Neural cell (in vitro differentiated cells): ENCODE results near the gene PDE6A. TPM values are rescaled to one million over a fixed set of nuclear protein-coding genes. Genes with fewer than 3 reads are reported as not detected.

ENCODE experiments used
- H2AFZ ChIP-seq: fragments of 200-600, 300-800 bp; sonication (generic), shearing (Covaris generic); 2 replicates; pipeline ENCODE4 v1.6.0; 2014; ENCODE audit warnings: low read depth, mild to moderate bottlenecking, antibody characterized with exemption, low read length, moderate library complexity
- H3F3A ChIP-seq: fragments of 200-600 bp; shearing (Covaris generic); 2 replicates; pipeline ENCODE4 v1.6.1; 2016; ENCODE audit warnings: mild to moderate bottlenecking, moderate library complexity, mixed read lengths, antibody characterized with exemption, low read length; ENCODE audit not compliant: insufficient read depth, poor library complexity, severe bottlenecking
- H3K27ac ChIP-seq: fragments of 200-600, 300-800 bp; sonication (generic), shearing (Covaris generic); 2 replicates; pipeline ENCODE4 v1.5.1; 2014; ENCODE audit warnings: mild to moderate bottlenecking, low read length, moderate library complexity
- H3K27me3 ChIP-seq: fragments of 300-800, 200-600 bp; sonication (generic), shearing (Covaris generic); 2 replicates; pipeline ENCODE4 v1.6.0; 2014; ENCODE audit warnings: mild to moderate bottlenecking, low read depth, low read length, moderate library complexity; ENCODE audit not compliant: insufficient read depth
- H3K36me3 ChIP-seq: fragments of 300-800, 200-600 bp; sonication (generic), shearing (Covaris generic); 2 replicates; pipeline ENCODE4 v1.5.1; 2014; ENCODE audit warnings: mild to moderate bottlenecking, antibody characterized with exemption, low read length, moderate library complexity; ENCODE audit not compliant: insufficient read depth
- H3K4me2 ChIP-seq: fragments of 300-800, 200-600 bp; sonication (generic), shearing (Covaris generic); 2 replicates; pipeline ENCODE4 v1.6.0; 2014; ENCODE audit warnings: mild to moderate bottlenecking, low read length
- H3K4me3 ChIP-seq: fragments of 300-800, 200-600 bp; sonication (generic), shearing (Covaris generic); 2 replicates; pipeline ENCODE4 v1.5.1; 2014; ENCODE audit warnings: mild to moderate bottlenecking, low read length, moderate library complexity
- H3K79me2 ChIP-seq: fragments of 200-600 bp; shearing (Covaris generic); replicated peaks from 2 replicates; pipeline ENCODE4 v1.6.0; 2014; ENCODE audit warnings: mild to moderate bottlenecking, low read length, moderate library complexity; ENCODE audit not compliant: insufficient read depth
- H3K9ac ChIP-seq: fragments of 300-800, 200-600 bp; sonication (generic), shearing (Covaris generic); 2 replicates; pipeline ENCODE4 v1.6.1; 2016; ENCODE audit warnings: mild to moderate bottlenecking, low read length, mixed read lengths
- H3K9me2 ChIP-seq: fragments of 200-600 bp; shearing (Covaris generic); 2 replicates; pipeline ENCODE4 v1.6.1; 2016; ENCODE audit warnings: mild to moderate bottlenecking, low read length, mixed read lengths; ENCODE audit not compliant: insufficient read depth
- H3K9me3 ChIP-seq: fragments of 200-600, 300-800 bp; sonication (generic), shearing (Covaris generic); 2 replicates; pipeline ENCODE4 v1.6.1; 2016; ENCODE audit warnings: mild to moderate bottlenecking, mixed run types, low read length, moderate library complexity, mixed read lengths
- H4K20me1 ChIP-seq: fragments of 200-600 bp; shearing (Covaris generic); 2 replicates; pipeline ENCODE4 v1.6.1; 2016; ENCODE audit warnings: mild to moderate bottlenecking, mixed run types; ENCODE audit not compliant: insufficient read depth
- EP300 ChIP-seq: fragments of 450-650 bp; conservative IDR thresholded peaks from 2 replicates; pipeline ENCODE4 v1.6.1; 2014; ENCODE audit warnings: antibody characterized with exemption, mild to moderate bottlenecking, moderate library complexity; ENCODE audit not compliant: poor library complexity, severe bottlenecking
- EZH2 ChIP-seq: fragments of 200-600, 300-800 bp; shearing (Covaris generic), sonication (generic); IDR thresholded peaks from 2 replicates; pipeline ENCODE4 v1.6.1; 2014; ENCODE audit warnings: antibody characterized with exemption, low read length, borderline replicate concordance, mild to moderate bottlenecking; ENCODE audit not compliant: insufficient read depth, poor library complexity, severe bottlenecking
- MXI1 ChIP-seq: fragments of 450-650 bp; conservative IDR thresholded peaks from 2 replicates; pipeline ENCODE4 v1.6.1; 2014; ENCODE audit warnings: antibody characterized with exemption, mild to moderate bottlenecking; ENCODE audit not compliant: poor library complexity, severe bottlenecking
- POLR2AphosphoS5 ChIP-seq: IDR thresholded peaks from 2 replicates; pipeline ENCODE4 v1.6.1; 2012
- RAD21 ChIP-seq: fragments of 450-650 bp; conservative IDR thresholded peaks from 2 replicates; pipeline ENCODE4 v1.6.1; 2014; ENCODE audit warnings: antibody characterized with exemption, mild to moderate bottlenecking, moderate library complexity
- SMC3 ChIP-seq: fragments of 450-650 bp; conservative IDR thresholded peaks from 2 replicates; pipeline ENCODE4 v1.6.1; 2014; ENCODE audit warnings: antibody characterized with exemption, mild to moderate bottlenecking, moderate library complexity; ENCODE audit not compliant: poor library complexity
- TAF1 ChIP-seq: IDR thresholded peaks from 2 replicates; pipeline ENCODE4 v1.6.1; 2012; ENCODE audit warnings: low read depth
- polyA plus RNA-seq: library from polyadenylated mRNA; depleted of rRNA; stranded (reverse); fragments of >200 nt; gene quantifications from 2 replicates; pipeline ENCODE4 v1.2.3, GENCODE V29; 2014
- TF ChIP-seq, protein P1 (sequence below): IDR thresholded peaks from 2 replicates; pipeline ENCODE4 v1.6.1; 2012; ENCODE audit warnings: borderline replicate concordance
- TF ChIP-seq, protein P2 (sequence below): fragments of 450-650 bp; IDR thresholded peaks from 2 replicates; pipeline ENCODE4 v1.5.1; 2014; ENCODE audit warnings: antibody characterized with exemption, mild to moderate bottlenecking, moderate library complexity; ENCODE audit not compliant: poor library complexity, severe bottlenecking

PDE6A gene
- polyA plus RNA-seq, 1 donor from 2014 or later: not detected

DNA sequence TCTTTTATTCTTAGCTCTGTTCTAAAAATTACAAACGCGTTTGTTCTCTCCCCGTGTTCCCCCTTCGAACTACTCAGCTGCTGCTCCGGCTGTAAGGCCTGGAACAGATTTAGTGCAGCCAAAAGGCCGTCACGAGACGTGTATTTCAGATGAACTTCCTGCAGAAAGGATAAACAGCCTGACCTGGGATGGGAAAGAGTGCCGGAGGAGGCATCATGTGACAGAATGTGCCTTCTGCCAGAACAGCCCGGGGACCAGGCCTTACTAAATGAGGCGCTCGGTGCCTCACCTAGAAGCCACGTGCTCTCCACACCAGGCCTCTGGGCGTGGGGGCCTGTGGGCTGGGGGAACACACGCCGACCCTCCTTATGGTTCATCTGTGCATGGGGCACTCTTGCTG lies 119.7 kb downstream of the PDE6A start:
- Histone ChIP-seq H2AFZ (no peak overlapping the region), H3K27ac (peak overlapping the region; percentile 59), H3K9me2 (no peaks in the 10 kb centered on the region), H3K4me2 (no peak overlapping the region), H3K79me2 (no peaks in the 10 kb centered on the region), H3K27me3 (no peaks in the 10 kb centered on the region), H4K20me1 (no peaks in the 10 kb centered on the region), H3F3A (no peaks in the 10 kb centered on the region), H3K4me3 (no peak overlapping the region), H3K36me3 (no peaks in the 10 kb centered on the region), H3K9ac (no peak overlapping the region), H3K9me3 (no peaks in the 10 kb centered on the region)
- TF ChIP-seq TAF1 (no peak), POLR2AphosphoS5 (no peak), SMC3 (no peak), EP300 (no peak), RAD21 (no peak), MXI1 (no peak), EZH2 (no peak)
- TF ChIP-seq, protein P1, sequence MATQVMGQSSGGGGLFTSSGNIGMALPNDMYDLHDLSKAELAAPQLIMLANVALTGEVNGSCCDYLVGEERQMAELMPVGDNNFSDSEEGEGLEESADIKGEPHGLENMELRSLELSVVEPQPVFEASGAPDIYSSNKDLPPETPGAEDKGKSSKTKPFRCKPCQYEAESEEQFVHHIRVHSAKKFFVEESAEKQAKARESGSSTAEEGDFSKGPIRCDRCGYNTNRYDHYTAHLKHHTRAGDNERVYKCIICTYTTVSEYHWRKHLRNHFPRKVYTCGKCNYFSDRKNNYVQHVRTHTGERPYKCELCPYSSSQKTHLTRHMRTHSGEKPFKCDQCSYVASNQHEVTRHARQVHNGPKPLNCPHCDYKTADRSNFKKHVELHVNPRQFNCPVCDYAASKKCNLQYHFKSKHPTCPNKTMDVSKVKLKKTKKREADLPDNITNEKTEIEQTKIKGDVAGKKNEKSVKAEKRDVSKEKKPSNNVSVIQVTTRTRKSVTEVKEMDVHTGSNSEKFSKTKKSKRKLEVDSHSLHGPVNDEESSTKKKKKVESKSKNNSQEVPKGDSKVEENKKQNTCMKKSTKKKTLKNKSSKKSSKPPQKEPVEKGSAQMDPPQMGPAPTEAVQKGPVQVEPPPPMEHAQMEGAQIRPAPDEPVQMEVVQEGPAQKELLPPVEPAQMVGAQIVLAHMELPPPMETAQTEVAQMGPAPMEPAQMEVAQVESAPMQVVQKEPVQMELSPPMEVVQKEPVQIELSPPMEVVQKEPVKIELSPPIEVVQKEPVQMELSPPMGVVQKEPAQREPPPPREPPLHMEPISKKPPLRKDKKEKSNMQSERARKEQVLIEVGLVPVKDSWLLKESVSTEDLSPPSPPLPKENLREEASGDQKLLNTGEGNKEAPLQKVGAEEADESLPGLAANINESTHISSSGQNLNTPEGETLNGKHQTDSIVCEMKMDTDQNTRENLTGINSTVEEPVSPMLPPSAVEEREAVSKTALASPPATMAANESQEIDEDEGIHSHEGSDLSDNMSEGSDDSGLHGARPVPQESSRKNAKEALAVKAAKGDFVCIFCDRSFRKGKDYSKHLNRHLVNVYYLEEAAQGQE: no peak
- TF ChIP-seq, protein P2, sequence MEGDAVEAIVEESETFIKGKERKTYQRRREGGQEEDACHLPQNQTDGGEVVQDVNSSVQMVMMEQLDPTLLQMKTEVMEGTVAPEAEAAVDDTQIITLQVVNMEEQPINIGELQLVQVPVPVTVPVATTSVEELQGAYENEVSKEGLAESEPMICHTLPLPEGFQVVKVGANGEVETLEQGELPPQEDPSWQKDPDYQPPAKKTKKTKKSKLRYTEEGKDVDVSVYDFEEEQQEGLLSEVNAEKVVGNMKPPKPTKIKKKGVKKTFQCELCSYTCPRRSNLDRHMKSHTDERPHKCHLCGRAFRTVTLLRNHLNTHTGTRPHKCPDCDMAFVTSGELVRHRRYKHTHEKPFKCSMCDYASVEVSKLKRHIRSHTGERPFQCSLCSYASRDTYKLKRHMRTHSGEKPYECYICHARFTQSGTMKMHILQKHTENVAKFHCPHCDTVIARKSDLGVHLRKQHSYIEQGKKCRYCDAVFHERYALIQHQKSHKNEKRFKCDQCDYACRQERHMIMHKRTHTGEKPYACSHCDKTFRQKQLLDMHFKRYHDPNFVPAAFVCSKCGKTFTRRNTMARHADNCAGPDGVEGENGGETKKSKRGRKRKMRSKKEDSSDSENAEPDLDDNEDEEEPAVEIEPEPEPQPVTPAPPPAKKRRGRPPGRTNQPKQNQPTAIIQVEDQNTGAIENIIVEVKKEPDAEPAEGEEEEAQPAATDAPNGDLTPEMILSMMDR: no peak

DNA sequence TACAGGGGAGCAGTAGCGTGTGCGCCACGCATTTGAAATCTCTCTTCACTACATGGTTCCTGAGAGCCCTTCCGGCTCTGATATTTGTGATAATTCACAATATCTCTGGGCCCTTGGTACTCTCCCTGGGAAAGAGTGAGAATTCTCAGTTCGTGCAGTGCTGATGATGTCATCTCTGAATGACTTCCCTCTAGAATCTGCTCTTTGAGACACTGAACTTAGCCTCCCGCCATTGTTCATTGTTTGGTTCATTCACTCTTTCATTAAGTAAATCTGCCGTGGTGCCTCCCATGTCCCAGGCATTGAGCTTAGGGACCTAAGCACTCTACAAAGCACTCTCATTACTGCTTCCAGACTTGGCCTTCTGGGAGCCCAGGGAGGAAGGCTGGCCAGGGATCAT lies 120.5 kb downstream of the PDE6A start:
- no peak overlapping the region for H3K4me3 ChIP-seq
- no peaks in the 10 kb centered on the region for H3K36me3 ChIP-seq
- no peaks in the 10 kb centered on the region for H3K9me2 ChIP-seq
- H3K9ac ChIP-seq: no peak overlapping the region
- H3K27ac ChIP-seq: peak overlapping the region; percentile 59
- TF ChIP-seq POLR2AphosphoS5 (no peak), MXI1 (no peak), EZH2 (no peak), RAD21 (no peak), EP300 (peak; percentile 2)
- TF ChIP-seq, protein P2: no peak
- TF ChIP-seq, protein P1: no peak
- no peaks in the 10 kb centered on the region for H3K27me3 ChIP-seq
- no peak overlapping the region for H3K4me2 ChIP-seq
- no peaks in the 10 kb centered on the region for H3F3A ChIP-seq
- H3K79me2 ChIP-seq: no peaks in the 10 kb centered on the region
- no peaks in the 10 kb centered on the region for H3K9me3 ChIP-seq
- H2AFZ ChIP-seq: no peak overlapping the region
- no peaks in the 10 kb centered on the region for H4K20me1 ChIP-seq
